HG03378 (cell line): ENCODE data around the gene NUAK1.
"Not testable (repeated sequence)": the region's sequence is repeated elsewhere in the genome, so short reads cannot be mapped to it uniquely, and the experiment has no call there.

Source experiments
- ATAC-seq: cut with Tn5 transposase; IDR thresholded peaks from one replicate; pipeline ENCODE4 v1.9.1; 2021; ENCODE audit warnings: mild to moderate bottlenecking, moderate library complexity; ENCODE audit not compliant: unreplicated experiment

NUAK1 gene

GRCh38 chr12:106149096-106149784 is 10.5 kb upstream of the NUAK1 start:
- no peak for ATAC-seq

DNA sequence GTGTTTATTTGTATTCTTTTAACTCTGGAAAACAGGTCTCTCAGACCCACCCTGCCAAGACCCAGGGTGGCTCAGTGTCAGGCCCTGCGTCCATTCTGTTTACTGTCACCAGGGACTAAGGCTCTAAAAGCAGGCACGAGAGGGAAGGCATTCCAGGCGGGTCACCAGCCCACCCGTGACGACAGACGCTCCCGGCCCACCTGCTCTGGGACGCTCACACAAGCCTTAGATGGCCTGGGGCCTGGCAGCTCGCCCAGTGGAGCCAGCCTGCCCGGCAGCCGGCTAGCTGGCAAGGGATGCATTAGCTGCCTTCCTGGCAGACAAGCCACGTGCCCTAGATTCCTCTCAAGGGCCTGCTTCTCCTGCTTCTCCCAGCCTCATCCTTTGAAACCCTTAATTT is 9.2 kb upstream of the NUAK1 start:
- ATAC-seq, result no peak

DNA sequence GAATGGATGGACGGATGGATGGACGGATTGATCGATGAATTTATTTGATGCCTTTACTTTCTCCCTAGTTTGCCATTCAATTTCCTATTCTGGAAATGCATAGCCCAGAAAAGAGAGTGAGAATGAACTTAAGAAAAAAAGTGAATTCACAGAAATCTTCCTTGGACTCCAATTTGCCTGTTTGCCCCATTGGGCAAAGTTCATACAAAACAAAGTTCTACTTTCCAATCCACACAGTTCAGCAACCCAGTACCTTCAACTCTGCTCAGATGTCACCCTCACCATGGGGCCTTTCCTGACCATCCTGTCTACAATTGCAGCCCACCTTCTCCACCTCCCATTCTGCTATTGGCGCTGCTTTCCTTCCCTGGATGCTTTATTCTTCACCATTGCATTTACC is 8.2 kb upstream of the NUAK1 start:
- no peak for ATAC-seq

DNA sequence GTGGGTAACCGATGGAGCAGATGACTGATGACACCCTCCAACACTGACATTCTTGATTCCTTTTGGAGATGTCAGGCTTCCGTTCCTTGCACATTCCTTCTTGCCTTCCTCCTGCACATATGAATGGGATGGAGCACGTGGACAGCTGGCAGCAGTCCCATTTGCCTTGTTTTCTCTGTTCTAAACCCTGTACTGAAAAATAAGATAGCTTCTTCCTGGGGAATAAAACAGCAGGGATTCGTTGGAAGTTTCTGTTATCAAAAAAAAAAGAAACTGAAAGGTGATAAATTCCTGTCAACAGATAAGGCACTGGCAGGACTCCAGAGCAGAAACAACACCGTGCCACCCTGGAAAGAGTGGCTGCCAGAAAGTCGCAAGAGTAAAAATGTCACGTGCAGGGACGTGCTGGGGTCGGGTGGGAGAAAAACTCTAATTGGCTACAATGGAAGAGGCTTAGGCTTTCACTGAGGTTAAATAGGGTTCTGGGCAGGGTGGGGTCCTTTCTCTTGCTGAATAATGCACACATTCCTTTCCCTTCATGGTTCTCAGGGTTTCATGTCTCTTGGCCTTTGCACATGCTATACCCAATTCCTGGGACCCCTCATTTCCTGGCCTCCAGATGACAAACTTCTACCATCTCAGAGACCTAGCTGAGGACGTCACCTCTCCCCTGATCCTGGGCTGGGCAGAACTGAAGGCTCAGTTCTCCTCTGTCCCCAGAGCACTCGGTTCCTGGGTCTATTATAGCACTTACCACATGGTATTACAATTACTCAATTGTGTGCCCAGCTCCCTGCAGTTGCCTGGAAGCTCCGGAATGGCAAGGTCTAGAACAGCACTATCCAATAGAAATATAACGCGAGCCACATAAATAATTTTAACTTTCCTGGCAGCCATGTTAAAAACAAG is 7.0 kb upstream of the NUAK1 start:
- no peak for ATAC-seq

DNA sequence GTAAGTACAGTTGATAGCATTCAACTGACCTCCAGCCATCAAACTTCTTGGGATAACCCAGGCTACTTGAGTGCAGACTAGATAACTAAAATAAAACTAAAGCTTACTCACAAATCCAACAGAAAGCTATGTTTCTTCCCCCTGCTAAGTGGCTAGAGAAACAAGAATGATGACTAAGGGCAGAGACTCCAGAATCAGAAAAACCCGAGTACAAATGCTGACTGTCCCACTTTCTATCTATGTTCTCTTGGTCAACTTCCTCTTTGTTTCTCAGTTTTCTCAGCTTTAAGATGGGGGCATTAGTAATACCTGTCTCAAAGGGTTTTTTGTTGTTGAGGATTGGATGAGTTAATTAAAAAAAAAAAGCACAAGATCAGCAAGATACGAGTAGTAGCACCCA is 6.1 kb upstream of the NUAK1 start:
- no peak for ATAC-seq

GRCh38 chr12:106142591-106143261 is 4.0 kb upstream of the NUAK1 start:
- no peak for ATAC-seq

DNA sequence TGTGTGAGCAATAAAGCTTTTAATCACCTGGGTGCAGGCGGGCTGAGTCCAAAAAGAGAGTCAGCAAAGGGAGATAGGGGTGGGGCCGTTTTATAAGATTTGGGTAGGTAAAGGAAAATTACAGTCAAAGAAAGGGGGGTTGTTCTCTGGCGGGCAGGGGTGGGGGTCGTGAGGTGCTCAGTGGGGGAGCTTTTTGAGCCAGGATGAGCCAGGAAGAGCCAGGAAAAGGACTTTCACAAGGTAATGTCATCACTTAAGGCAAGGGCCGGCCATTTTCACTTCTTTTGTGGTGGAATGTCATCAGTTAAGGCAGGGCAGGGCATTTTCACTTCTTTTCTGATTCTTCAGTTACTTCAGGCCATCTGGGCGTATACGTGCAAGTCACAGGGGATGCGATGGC is 3.2 kb upstream of the NUAK1 start:
- ATAC-seq, result not testable (repeated sequence)

DNA sequence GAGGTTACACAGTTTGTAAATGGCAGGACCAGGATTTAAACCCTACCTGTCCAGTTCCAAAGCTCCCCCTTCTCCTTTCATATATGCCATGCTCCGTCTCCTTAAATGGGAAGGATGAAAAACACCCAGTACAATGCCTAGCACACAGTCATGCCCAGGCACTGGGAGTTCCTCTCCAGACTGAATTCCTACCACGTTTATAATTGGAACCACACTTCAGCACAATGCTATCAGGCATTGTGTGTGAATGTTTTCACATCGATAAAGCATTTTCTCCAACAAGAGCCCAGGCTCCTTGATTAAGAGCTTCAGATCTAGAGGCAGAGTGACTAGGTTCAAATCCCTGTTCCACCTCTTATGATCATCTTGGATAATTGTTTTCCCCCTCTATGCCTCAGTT is 2.7 kb upstream of the NUAK1 start:
- ATAC-seq, result no peak

DNA sequence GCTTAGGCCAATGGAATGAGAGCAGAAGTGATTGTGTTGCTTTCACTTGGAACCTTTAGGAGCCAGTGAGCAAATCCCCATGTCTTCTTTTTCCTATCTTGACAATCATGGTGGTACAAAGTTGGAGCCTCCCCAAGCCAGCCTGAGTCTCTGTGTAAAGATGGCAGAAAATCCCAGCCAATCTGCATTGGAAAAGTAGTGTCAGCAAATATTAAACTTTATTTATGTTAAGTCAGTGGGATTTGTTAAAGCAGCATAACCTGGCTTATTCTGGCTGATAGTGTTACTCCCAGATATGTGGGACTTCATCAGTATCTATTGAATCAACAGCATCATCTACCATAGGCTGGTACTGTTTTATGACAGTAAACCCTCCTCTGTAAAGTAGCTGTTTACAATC is 2.2 kb upstream of the NUAK1 start:
- ATAC-seq, result no peak

GRCh38 chr12:106140223-106140986 is 1.7 kb upstream of the NUAK1 start:
- ATAC-seq, result no peak

DNA sequence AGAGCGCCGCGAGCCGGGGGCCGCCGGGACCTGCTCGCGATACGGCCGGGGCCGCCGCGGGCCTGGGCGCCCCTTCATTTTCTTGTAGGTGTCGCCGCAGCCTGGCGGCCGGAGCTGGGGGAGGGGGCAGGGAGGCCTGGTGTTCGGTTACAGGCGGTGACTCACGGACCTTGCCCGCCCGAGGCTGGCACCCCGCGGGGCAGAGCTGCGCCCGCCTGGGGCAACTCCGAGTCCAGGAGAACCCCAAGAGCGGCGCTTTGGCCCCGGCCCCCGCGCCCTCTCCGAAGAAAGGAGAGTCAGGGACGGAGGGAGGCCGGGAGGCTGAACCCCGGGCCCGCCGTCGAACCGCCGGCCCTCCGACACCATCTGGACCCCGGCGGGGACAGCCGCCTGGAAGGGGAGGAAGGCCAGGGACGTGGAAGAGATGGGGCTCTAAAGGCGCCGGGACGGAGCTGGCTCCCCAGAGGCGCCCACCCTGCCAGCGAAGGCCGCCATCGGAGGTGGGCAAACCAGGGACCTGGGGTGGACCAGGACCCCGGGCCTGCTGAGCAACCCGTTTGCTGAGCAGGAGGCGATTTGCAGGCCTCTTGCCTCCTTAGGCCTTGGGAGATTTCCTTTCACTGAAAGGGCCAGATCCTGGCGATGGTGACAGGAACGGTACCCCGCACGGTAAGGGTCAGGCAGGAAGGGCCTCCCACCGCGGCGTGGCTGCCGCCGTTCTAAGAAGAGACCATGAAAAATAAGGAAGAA is 843 bp upstream of the NUAK1 start:
- ATAC-seq, result no peak

DNA sequence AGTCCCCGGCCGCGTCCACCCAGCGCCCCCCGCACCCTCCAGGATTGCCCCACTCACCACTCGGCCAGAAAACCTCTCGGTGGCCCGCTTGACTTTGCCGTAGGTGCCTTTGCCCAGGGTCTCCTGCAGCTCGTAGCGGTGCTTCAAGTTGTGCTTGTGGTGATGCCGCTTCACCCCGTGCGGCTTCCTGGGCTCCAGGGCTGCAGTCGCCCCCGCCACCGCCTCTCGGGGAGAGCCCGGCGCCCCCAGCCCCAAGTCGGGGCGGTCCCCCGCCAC is 459 bp downstream of the NUAK1 start:
- ATAC-seq, result no peak

- no peak for ATAC-seq
Observed at GRCh38 chr12:106137530-106138356, 1.0 kb downstream of the NUAK1 start.

- no peak for ATAC-seq
Observed at GRCh38 chr12:106136263-106136662, 2.5 kb downstream of the NUAK1 start.

DNA sequence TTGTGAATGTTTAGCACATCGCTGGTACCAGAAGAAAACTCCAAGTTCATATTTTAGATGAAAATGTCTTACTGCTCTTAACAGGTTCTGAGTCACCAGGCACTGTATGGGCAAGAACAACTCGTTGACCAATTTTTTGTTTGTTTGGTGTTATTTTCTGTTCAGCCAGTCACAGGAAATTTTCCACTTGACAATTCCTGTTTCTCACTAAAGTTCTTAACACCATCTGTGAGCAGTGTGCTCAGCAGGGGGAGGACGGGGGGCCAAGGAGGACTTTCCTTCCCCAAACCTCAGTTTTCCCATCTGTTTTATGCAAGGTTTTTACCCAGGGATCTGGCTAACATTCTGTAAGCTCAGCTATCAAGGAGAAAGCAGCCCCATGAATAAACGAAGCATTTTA is 3.0 kb downstream of the NUAK1 start:
- ATAC-seq, result no peak

GRCh38 chr12:106135075-106135474 is 3.7 kb downstream of the NUAK1 start:
- ATAC-seq, result no peak

- ATAC-seq, result no peak
Observed at GRCh38 chr12:106134294-106134949, 4.3 kb downstream of the NUAK1 start.

DNA sequence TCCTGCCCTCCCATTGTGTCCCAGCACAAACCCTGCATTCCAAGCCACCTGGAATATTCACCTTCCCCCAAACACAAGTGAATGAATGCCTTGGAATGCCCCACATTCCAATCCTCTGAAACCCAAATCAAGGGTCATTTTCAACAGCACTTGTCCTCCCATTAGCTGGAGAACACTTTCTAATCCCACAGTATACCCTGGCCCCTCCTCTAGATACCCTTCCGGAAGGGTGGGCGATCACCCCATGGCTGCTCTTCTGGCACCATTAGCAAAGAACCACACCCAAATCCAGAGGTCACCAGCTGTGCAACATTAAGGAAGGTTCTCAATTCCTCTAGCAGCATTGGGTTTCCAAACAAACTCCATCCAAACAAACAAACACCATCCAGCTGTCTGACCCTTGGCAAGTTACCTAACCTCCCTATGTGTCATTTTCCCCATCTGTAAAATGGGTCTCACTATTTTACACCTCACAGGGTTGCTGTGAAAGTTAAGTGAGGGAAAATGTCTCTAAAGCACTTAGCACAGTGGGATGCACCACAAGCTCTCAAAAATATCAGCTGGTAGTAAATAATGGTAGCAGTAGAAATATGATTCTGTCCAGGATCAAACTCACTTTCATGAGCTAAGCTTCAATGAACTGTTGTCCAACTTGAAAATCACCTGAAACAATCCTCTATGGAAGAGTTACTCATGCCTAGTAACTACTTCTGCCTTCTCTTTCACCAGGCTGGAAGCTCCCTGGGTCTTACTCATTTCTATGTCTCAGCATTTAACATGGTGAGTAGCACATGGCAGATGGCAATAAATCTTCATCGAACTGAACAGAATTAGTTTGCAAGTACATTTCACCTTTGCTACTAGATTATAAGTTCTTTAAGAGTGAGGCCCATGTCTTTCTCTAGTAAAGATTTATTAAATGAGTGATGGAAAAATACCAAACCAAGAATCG is 5.3 kb downstream of the NUAK1 start:
- no peak for ATAC-seq
